Stimulated activated effector memory CD8-positive, alpha-beta T cell treated with anti-CD3 and anti-CD28 coated beads, Interleukin-12 subunit alpha, Interleukin-12 subunit beta, amount 100 ng/mL, for 72 hours (primary cell): ENCODE results near the gene ESR2.
A peak's percentile ranks its signal among the peaks of the same experiment; 100 is the strongest.

Experiments
- ATAC-seq: fragments of 150-1000 bp; cut with Tn5 transposase; 2 replicates; pipeline ENCODE4 v1.10.0; 2021
- DNase-seq, 2 donors: peaks; one replicate each; pipeline ENCODE4 v3.0.0; 2021 to 2022; ENCODE audit warnings: low spot score in 2 of 2
- H3K27ac Mint-ChIP-seq: one replicate; pipeline ENCODE4 v1.8.0; 2022; ENCODE audit warnings: mild to moderate bottlenecking, mixed read lengths
- H3K36me3 Mint-ChIP-seq: one replicate; pipeline ENCODE4 v1.8.0; 2022; ENCODE audit warnings: mild to moderate bottlenecking, mixed read lengths
- H3K4me1 Mint-ChIP-seq: one replicate; pipeline ENCODE4 v1.8.0; 2022; ENCODE audit warnings: mixed read lengths
- H3K4me3 Mint-ChIP-seq: one replicate; pipeline ENCODE4 v1.8.0; 2022; ENCODE audit warnings: mild to moderate bottlenecking, mixed read lengths
- H3K9me3 Mint-ChIP-seq: one replicate; pipeline ENCODE4 v1.8.0; 2022; ENCODE audit warnings: mixed read lengths

The ESR2 gene

DNA sequence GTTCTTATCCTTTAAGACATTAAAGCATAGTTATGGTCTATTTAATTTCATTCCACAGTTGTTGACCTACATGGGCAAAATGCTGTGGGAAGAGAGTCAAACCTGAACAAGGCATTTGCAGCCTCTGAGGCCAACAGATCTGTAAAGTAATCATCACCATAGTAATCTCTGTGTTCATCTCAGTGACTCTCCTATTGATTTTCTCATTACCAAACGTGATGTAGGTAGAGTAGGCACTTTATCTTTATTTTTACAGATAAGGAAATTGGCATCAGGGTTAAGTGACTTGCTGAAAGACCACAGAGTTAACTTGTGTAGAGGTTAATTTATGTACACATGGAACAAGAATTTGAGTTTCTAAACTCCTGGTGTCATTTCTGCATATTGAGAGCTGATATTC lies 203.0 kb downstream of the ESR2 start:
- Mint-ChIP-seq H3K9me3 (no peaks in the 10 kb centered on the region), H3K36me3 (peaks cover 77% of the 10 kb centered on the region), H3K27ac (peak overlapping the region; percentile 22), H3K4me1 (no peaks in the 10 kb centered on the region), H3K4me3 (no peak overlapping the region)
- no peak for DNase-seq
- no peak for ATAC-seq

DNA sequence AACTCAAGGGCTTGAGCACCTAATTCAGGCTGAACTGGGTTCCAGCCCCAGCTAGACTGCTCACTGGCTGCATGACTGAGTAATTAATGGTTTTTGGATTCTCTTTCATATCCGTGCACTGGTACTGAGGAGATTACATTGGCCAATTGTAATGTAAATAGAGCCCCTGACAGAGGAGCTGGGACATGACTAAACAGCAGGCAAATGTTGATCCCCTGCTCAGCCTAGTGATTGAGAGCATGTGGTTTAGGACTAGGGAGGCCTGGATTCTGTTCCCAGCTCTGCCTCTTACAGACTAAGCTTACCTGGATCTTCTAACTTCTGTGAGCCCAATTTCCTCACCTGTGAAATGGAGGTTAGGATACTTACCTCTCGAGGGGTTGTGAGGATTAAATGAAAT lies 204.3 kb downstream of the ESR2 start:
- Mint-ChIP-seq H3K27ac (peak overlapping the region; percentile 17), H3K4me1 (no peaks in the 10 kb centered on the region), H3K9me3 (no peaks in the 10 kb centered on the region), H3K4me3 (no peak overlapping the region), H3K36me3 (peaks cover 72% of the 10 kb centered on the region)
- ATAC-seq (no peak), DNase-seq (no peak)

DNA sequence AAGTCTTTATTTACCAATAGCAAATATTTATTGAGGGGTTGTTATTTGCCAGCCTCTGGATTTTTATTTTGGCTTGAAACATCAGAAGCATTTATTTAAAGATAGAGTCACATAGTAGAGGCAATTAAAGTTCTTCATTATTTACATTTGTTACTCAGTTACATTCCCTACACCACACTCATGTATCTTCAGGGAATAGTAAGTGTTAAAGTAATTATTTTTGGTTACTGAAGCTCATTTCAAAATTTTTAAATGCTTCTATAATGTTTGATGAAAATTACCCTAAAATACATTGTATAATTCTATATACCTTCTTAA lies 205.6 kb downstream of the ESR2 start:
- no peaks in the 10 kb centered on the region for H3K9me3 Mint-ChIP-seq
- no peak for DNase-seq
- no peaks in the 10 kb centered on the region for H3K4me1 Mint-ChIP-seq
- peaks cover 70% of the 10 kb centered on the region for H3K36me3 Mint-ChIP-seq
- no peak for ATAC-seq
- H3K4me3 Mint-ChIP-seq: no peak overlapping the region
- H3K27ac Mint-ChIP-seq: peak overlapping the region; percentile 16

DNA sequence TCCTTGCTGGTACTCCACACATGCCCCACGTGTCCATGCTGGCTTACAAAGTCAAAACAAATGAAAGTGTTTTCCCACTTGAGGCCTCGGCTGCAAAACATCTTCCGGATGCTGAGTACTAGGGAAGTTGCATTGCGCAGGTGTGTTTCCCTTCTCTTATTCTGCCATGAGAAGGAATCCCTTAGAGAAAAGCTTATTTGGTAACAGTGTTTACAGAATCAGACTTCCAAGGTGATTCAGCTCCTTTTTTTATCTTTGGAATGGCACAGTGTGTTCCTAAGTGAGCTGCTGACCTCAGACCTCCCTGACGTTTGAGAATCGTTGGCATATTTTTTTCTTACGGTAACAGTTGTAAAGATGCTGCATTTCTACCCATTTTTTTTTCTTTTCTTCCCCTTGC lies 211.3 kb downstream of the ESR2 start:
- no peak for ATAC-seq
- no peak for DNase-seq
- H3K4me3 Mint-ChIP-seq: no peak overlapping the region
- H3K27ac Mint-ChIP-seq: no peak overlapping the region
- no peaks in the 10 kb centered on the region for H3K9me3 Mint-ChIP-seq
- H3K4me1 Mint-ChIP-seq: peaks cover 9% of the 10 kb centered on the region
- H3K36me3 Mint-ChIP-seq: peaks cover 87% of the 10 kb centered on the region

DNA sequence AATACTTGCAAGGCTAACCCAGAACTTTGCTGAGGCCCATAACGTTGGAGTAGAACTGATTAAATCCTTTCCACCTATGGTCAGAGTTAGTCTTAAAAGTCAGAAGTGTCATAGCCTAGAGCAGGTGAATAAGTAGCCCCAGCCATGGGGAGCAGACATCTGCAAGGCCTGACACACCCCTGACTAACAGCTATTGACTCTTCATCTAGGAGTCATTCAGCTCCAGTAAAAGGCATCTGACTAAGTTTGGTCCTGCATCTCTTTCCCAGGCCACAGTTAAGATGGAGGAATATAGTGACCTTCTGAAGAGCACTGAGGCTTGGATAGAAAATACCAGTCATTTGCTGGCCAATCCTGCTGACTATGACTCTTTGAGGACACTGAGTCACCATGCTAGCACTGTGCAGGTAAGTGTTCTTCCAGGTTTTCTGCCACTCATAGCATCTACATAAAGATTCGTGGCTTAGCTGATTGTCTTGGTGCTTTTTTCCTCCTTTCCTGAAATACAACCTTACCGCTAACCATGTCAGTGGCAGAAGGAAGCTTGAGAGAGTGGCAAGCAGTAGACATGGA lies 212.9 kb downstream of the ESR2 start:
- H3K27ac Mint-ChIP-seq: peak overlapping the region; percentile 55
- no peaks in the 10 kb centered on the region for H3K9me3 Mint-ChIP-seq
- H3K36me3 Mint-ChIP-seq: peaks cover 90% of the 10 kb centered on the region
- peaks cover 9% of the 10 kb centered on the region for H3K4me1 Mint-ChIP-seq
- no peak overlapping the region for H3K4me3 Mint-ChIP-seq
- DNase-seq (no peak), ATAC-seq (peak; percentile 87)

DNA sequence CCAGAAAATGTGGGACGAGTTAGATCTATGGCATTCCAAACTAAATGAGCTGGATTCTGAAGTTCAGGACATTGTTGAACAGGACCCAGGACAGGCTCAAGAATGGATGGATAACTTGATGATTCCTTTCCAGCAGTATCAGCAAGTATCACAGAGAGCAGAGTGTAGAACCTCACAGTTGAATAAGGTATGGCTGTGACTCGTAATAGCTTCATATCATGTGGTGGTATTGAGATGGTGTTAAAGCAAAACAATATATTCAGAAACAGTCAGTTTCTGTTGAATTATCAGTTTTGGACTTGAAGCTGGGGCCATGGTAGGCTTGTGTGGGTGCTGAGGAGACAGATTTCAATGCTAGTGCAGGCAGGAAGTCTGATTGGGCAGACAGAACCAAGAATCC lies 213.7 kb downstream of the ESR2 start:
- Mint-ChIP-seq H3K9me3 (no peaks in the 10 kb centered on the region), H3K4me3 (no peak overlapping the region), H3K36me3 (peaks cover 90% of the 10 kb centered on the region), H3K4me1 (peaks cover 13% of the 10 kb centered on the region), H3K27ac (peak overlapping the region; percentile 55)
- ATAC-seq: peak; percentile 75
- DNase-seq: no peak

DNA sequence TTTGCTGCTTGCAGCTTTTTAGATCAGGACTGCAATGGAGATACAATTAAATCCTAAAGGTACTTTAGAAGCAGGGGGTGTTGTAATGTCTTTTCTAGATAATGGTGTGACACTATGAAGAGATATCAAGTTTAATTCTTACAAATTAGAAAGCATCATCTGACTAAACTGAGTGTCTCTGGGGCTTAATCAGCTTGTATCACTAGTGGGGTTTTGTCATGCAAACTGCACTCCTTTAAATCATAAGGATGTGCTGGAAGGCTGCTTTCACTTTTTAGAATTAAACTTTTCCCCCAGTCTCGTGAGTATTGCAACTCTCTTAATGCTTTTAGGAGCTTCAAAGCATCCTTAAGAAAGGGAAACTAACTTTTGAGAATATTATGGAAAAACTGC lies 218.6 kb downstream of the ESR2 start:
- no peak for ATAC-seq
- H3K27ac Mint-ChIP-seq: peak overlapping the region; percentile 69
- H3K36me3 Mint-ChIP-seq: peaks cover 100% of the 10 kb centered on the region

DNA sequence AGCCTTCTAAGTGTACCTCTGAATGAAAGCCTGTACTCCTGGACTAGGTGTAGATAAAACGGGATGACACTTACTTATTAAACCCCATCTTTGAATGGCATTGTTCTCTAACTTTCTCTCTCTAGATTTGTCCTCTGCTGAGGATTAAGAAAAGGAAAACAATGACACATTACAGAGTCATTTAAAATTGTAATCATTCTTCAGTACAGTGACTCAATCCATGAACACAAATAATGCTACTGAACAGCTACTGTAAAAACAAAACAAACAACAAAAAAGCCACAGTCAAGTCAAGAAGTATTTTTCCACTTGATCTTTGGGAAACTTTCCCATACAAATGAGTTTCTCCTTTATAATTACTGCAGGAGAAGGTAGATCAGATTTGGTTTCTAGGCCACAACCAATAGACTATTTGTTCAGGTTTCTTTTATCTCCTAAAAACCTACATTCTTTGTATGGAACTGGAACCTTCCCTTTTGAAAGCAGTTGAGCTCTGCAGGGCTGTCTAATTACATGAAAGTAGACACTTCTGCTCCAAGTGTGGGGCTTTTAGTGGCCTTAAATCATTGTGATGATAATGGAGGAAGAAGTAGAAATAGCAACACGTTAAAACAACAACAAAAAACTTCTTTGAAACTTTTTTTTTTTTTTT lies 219.1 kb downstream of the ESR2 start:
- Mint-ChIP-seq H3K9me3 (no peaks in the 10 kb centered on the region), H3K27ac (peak overlapping the region; percentile 69), H3K4me1 (peaks cover 22% of the 10 kb centered on the region), H3K36me3 (peaks cover 99% of the 10 kb centered on the region), H3K4me3 (no peak overlapping the region)
- DNase-seq: no peak
- ATAC-seq: peak; percentile 91

More for the DNA sequence above, 218.6 kb downstream of the ESR2 start:
- H3K9me3 Mint-ChIP-seq: no peaks in the 10 kb centered on the region
- no peak for DNase-seq
- no peak overlapping the region for H3K4me3 Mint-ChIP-seq
- H3K4me1 Mint-ChIP-seq: peaks cover 27% of the 10 kb centered on the region

DNA sequence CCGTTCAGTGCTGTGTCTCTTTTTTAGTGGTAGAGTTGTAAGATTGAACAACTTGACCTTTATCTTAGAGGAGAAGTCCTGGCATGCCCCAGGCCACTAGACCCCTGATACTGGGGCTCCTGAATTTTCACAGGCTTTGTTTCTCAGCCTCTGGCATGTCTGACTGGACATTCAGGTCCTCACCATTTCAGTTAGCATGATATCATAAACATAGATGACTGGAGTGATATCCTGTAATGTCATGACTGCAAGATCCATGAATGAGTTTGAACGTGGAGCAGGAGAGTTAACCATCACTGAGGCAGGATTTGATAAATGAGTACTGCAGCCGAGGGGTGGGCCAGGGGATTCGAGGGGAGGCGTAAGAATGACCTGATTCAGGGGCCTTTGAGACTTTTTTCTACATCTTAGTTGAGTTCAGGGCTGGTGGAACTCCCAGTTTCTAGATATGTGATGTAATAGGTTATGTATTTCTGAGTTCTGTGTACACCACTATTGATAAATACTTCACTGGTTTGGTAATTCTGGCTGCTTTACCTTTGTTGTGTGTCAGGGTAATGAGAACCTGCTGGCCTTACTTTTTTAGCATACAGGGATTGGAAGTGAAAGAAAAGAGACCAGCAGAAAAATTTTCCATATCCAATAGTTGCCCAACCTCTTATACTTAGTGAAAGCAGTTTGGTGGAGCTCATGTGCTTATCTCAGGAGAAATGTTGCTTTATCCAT lies 224.4 kb downstream of the ESR2 start:
- peak overlapping the region; percentile 61 for H3K27ac Mint-ChIP-seq
- peaks cover 75% of the 10 kb centered on the region for H3K36me3 Mint-ChIP-seq
- ATAC-seq (no peak), DNase-seq (no peak)
- H3K9me3 Mint-ChIP-seq: no peaks in the 10 kb centered on the region
- peaks cover 11% of the 10 kb centered on the region for H3K4me1 Mint-ChIP-seq
- no peak overlapping the region for H3K4me3 Mint-ChIP-seq

DNA sequence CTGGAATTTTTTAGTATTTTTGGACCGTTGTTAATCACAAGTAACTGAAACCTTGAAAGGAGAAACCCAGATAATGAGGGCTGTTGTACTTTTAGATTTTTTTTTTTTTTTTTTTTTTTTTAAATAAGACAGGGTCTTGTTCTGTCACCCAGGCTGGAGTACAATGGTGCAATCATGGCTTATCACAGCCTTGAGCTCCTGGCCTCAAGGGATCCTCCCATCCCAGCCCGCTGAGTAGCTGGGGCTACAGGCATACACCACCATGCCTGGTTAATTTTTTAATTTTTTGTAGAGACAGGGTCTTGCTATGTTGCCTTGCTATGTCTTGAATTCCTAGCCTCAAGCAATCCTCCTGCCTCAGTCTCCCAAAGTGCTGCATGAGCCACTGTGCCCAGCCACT lies 229.7 kb downstream of the ESR2 start:
- H3K36me3 Mint-ChIP-seq: peaks cover 51% of the 10 kb centered on the region
- DNase-seq (no peak), ATAC-seq (no peak)
- no peak overlapping the region for H3K27ac Mint-ChIP-seq
- H3K4me3 Mint-ChIP-seq: no peak overlapping the region
- H3K4me1 Mint-ChIP-seq: peaks cover 21% of the 10 kb centered on the region
- no peaks in the 10 kb centered on the region for H3K9me3 Mint-ChIP-seq

DNA sequence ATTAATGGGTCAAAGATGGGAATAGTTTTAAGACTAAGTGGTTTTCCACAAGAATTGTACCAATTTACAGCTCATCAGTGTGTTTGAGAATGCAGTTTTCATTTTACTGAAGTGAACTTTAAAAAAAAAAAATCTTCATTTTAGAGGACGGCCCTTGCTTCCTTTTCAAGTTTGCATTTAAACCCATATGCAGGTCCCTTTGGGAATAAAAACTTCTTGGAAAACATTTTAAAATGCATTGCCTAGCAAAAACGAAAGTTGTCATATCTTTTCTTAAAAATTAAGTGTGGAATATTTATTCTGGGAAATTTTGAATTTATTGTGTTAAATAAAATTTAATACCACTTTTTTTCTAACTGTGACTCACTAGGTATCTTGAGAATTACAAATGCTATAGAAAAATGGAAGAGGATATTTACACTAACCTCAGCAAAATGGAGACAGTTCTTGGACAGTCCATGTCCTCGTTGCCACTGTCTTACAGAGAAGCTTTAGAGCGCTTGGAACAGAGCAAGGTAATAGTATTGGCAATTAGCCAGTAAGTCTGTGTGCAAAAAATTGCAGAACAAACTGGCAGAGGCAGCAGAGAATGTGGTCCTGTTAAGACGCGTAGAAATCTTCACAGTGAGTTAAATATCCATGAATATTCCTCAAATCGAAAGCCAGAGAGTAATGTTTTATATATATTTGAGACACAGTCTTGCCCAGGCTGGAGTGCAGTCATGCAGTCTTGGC lies 231.6 kb downstream of the ESR2 start:
- no peak overlapping the region for H3K27ac Mint-ChIP-seq
- no peaks in the 10 kb centered on the region for H3K9me3 Mint-ChIP-seq
- ATAC-seq (no peak), DNase-seq (no peak)
- H3K4me3 Mint-ChIP-seq: no peak overlapping the region
- H3K36me3 Mint-ChIP-seq: peaks cover 58% of the 10 kb centered on the region
- peaks cover 24% of the 10 kb centered on the region for H3K4me1 Mint-ChIP-seq

DNA sequence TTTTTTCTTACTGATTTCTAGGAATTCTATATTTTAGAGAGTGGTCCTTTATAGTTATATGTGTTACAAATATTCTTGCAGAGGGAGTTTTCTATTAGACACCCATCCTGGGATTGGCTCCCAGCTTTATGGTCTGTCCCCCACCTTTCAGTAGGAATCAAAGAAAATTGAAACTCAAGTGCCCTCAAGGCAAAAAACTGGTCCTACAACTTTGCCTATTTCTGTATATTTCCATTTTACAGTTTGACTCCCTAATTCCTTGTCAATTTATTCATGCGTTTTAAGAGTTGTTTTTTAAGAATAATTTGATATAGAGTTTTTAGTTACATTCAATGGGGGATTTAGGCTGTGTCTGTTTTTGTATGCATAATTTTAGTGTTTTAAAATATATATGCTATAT lies 232.5 kb downstream of the ESR2 start:
- ATAC-seq (no peak), DNase-seq (no peak)
- Mint-ChIP-seq H3K27ac (peak overlapping the region; percentile 88), H3K9me3 (no peaks in the 10 kb centered on the region), H3K36me3 (peaks cover 58% of the 10 kb centered on the region), H3K4me3 (no peak overlapping the region), H3K4me1 (peaks cover 24% of the 10 kb centered on the region)

DNA sequence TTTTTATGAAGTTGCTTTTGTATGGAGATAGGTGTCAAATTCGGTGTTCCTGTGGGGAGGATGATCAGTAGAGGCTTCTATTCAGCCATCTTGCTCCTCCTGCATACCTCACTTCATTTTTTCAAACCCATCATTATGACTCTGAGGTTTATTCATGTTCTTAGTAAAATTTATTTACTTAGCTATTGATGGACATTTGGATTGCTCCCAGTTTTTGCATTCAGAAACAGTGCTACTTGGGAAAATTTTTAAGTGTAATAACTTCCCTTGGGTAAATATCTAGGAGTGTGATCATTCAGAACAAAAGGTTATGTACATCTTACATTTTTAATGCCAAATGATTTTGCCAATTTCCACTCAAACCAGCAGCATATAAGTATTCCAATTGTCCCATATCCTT lies 233.1 kb downstream of the ESR2 start:
- DNase-seq: no peak
- H3K27ac Mint-ChIP-seq: peak overlapping the region; percentile 88
- peaks cover 58% of the 10 kb centered on the region for H3K36me3 Mint-ChIP-seq
- ATAC-seq: no peak
- H3K4me1 Mint-ChIP-seq: peaks cover 24% of the 10 kb centered on the region
- no peaks in the 10 kb centered on the region for H3K9me3 Mint-ChIP-seq
- H3K4me3 Mint-ChIP-seq: no peak overlapping the region

DNA sequence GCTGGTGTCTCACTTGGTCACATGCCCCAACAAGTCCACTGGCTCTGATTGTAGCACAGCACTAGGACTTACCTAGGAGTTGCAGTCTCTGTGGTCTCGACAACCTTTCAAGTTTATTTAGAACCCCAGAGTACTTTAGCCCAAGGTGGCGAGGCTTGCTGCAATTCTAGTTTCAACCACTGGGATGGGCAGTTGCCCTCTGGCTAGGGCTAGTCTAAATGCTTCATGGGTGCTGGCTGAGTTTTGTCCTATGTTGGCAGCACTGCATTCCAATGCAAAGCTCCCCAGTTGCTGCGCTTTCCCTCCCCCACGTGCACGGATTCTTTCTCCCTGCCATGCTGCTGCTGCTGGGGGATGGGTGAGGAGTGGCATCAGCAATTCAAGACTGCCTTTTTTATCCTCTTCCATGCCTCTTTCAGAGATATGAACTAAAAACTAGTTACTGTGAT lies 233.5 kb downstream of the ESR2 start:
- H3K4me3 Mint-ChIP-seq: no peak overlapping the region
- DNase-seq: no peak

DNA sequence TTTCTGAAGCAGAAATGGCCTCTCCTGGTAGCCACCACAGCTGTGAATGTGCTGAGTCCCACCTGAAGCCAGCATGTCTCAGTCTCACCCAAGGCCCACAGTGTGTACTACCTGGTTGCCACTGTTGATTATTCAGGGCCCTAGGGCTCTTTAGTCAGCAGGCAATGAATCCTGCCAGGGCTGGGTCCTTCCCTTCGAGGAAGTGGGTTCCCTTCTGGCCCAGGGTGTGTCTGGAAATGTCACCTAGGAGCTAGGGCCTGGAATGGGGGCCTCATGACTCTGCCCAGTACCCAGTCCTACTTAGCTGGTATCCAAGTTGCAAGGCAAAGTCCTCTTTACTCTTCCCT lies 234.0 kb downstream of the ESR2 start:
- Mint-ChIP-seq H3K36me3 (peaks cover 61% of the 10 kb centered on the region), H3K27ac (peak overlapping the region; percentile 88), H3K4me3 (no peak overlapping the region), H3K4me1 (peaks cover 24% of the 10 kb centered on the region), H3K9me3 (no peaks in the 10 kb centered on the region)
- no peak for DNase-seq
- peak; percentile 8 for ATAC-seq

More for the DNA sequence above, 233.5 kb downstream of the ESR2 start:
- ATAC-seq: peak; percentile 61
- peaks cover 24% of the 10 kb centered on the region for H3K4me1 Mint-ChIP-seq
- H3K27ac Mint-ChIP-seq: peak overlapping the region; percentile 88
- no peaks in the 10 kb centered on the region for H3K9me3 Mint-ChIP-seq
- peaks cover 61% of the 10 kb centered on the region for H3K36me3 Mint-ChIP-seq
